Trophoblast cell (in vitro differentiated cells and primary cell): Measurements from ENCODE around the gene THY1.
"Not testable (repeated sequence)": the region's sequence is repeated elsewhere in the genome, so short reads cannot be mapped to it uniquely, and the experiment has no call there.

ENCODE experiments used
- DNase-seq, 2 donors: peaks; one replicate each; pipeline ENCODE4 v3.0.0-alpha.2; 2016
- H2AFZ ChIP-seq: 2 replicates; pipeline ENCODE4 v1.6.1; 2013; ENCODE audit warnings: low read length, moderate library complexity, mild to moderate bottlenecking; ENCODE audit not compliant: insufficient read depth, poor library complexity
- H2AK5ac ChIP-seq: 2 replicates; pipeline ENCODE4 v1.6.1; 2013; ENCODE audit warnings: mild to moderate bottlenecking, low read length
- H2BK120ac ChIP-seq: 2 replicates; pipeline ENCODE4 v1.6.1; 2013; ENCODE audit warnings: low read length, mild to moderate bottlenecking, moderate library complexity; ENCODE audit not compliant: insufficient read depth, poor library complexity
- H2BK12ac ChIP-seq: 2 replicates; pipeline ENCODE4 v1.6.1; 2013; ENCODE audit warnings: mild to moderate bottlenecking, low read length, moderate library complexity
- H2BK5ac ChIP-seq: 2 replicates; pipeline ENCODE4 v1.6.1; 2013; ENCODE audit warnings: low read length, low read depth, moderate library complexity, mild to moderate bottlenecking; ENCODE audit not compliant: poor library complexity
- H3K14ac ChIP-seq: 2 replicates; pipeline ENCODE4 v1.6.1; 2013; ENCODE audit warnings: mild to moderate bottlenecking, low read length
- H3K18ac ChIP-seq: 2 replicates; pipeline ENCODE4 v1.6.1; 2013; ENCODE audit warnings: mild to moderate bottlenecking, low read length
- H3K23ac ChIP-seq: 2 replicates; pipeline ENCODE4 v1.6.1; 2013; ENCODE audit warnings: low read length
- H3K27ac ChIP-seq: 2 replicates; pipeline ENCODE4 v1.5.1; 2013; ENCODE audit warnings: low read depth, mild to moderate bottlenecking, inconsistent platforms, low read length, moderate library complexity
- H3K27me3 ChIP-seq: 2 replicates; pipeline ENCODE4 v1.6.1; 2013; ENCODE audit warnings: inconsistent platforms, mild to moderate bottlenecking, low read length, moderate library complexity; ENCODE audit not compliant: insufficient read depth
- H3K36me3 ChIP-seq, 2 experiments: 1 replicate in 1 of 2; 2 replicates in 1 of 2; pipeline ENCODE4 v1.6.1; 2013; ENCODE audit warnings: low read length in 2 of 2, mild to moderate bottlenecking in 2 of 2, moderate library complexity in 1 of 2; ENCODE audit not compliant: insufficient read depth in 2 of 2, control insufficient read depth in 1 of 2
- H3K4ac ChIP-seq: 2 replicates; pipeline ENCODE4 v1.6.1; 2013; ENCODE audit warnings: low read depth, mild to moderate bottlenecking, low read length, moderate library complexity
- H3K4me1 ChIP-seq, 2 experiments: 1 replicate in 1 of 2; 2 replicates in 1 of 2; pipeline ENCODE4 v1.6.1; 2013; ENCODE audit warnings: low read length in 2 of 2, mild to moderate bottlenecking in 2 of 2, moderate library complexity in 1 of 2; ENCODE audit not compliant: insufficient read depth in 2 of 2, control insufficient read depth in 1 of 2
- H3K4me2 ChIP-seq: 2 replicates; pipeline ENCODE4 v1.6.1; 2013; ENCODE audit warnings: inconsistent platforms, mild to moderate bottlenecking, low read length, moderate library complexity
- H3K4me3 ChIP-seq: 2 replicates; pipeline ENCODE4 v1.5.1; 2013; ENCODE audit warnings: mild to moderate bottlenecking, low read depth, low read length, inconsistent platforms
- H3K79me1 ChIP-seq: one replicate; pipeline ENCODE4 v1.6.1; 2013; ENCODE audit warnings: low read length
- H3K79me2 ChIP-seq: 2 replicates; pipeline ENCODE4 v1.6.1; 2013; ENCODE audit warnings: low read length, mild to moderate bottlenecking; ENCODE audit not compliant: control insufficient read depth, insufficient read depth, poor library complexity
- H3K9ac ChIP-seq: 2 replicates; pipeline ENCODE4 v1.6.1; 2013; ENCODE audit warnings: mild to moderate bottlenecking, low read length
- H3K9me3 ChIP-seq: 2 replicates; pipeline ENCODE4 v1.6.1; 2013; ENCODE audit warnings: low read depth, mild to moderate bottlenecking, control low read depth, inconsistent platforms, low read length; ENCODE audit not compliant: insufficient read depth
- H4K12ac ChIP-seq: 2 replicates; pipeline ENCODE4 v1.6.1; 2013; ENCODE audit warnings: low read depth, mild to moderate bottlenecking, low read length, moderate library complexity
- H4K8ac ChIP-seq: 2 replicates; pipeline ENCODE4 v1.6.1; 2013; ENCODE audit warnings: low read depth, mild to moderate bottlenecking, low read length, moderate library complexity
- H4K91ac ChIP-seq: one replicate; pipeline ENCODE4 v1.6.1; 2013; ENCODE audit warnings: low read depth, mild to moderate bottlenecking, low read length, moderate library complexity
- WGBS: extraction: QIAGEN DNeasy Blood & Tissue Kit; methylation state at CpG from one replicate; pipeline ENCODE4 v1.1.7; 2013; ENCODE audit warnings: missing lambda C conversion rate; ENCODE audit not compliant: insufficient read length, insufficient coverage; ENCODE audit errors: extremely low coverage; 5-methylcytosine and 5-hydroxymethylcytosine counted together

The THY1 gene

DNA sequence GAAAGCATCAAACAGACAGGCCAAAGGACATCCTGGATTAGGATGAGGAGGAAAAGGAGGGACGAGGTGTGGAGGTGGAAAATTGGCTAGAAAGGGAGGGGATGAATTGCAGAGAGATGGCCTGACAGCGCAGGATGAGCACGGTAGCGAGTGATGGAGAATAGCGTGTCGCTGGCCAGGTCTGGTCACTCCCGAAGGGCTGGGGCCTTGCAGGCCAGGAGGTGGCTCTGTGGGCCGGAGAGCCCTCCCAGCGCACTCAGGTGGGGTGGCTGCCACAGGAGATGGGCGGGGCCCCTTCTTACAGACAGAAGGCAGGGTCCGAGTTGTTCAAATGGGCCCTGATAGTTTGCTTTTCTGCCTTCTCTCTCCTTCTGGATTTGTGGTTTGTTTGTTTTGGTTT, 37.1 kb upstream of the THY1 start:
- Histone ChIP-seq H3K4me1 (no peaks in the 10 kb centered on the region), H2BK12ac (no peak overlapping the region), H2BK120ac (no peak overlapping the region), H3K9me3 (no peaks in the 10 kb centered on the region), H3K27me3 (no peaks in the 10 kb centered on the region), H3K23ac (no peak overlapping the region), H4K91ac (no peak overlapping the region), H3K79me1 (no peaks in the 10 kb centered on the region), H3K14ac (no peak overlapping the region), H2BK5ac (no peak overlapping the region), H3K4me3 (no peak overlapping the region), H4K12ac (no peak overlapping the region), H3K9ac (no peak overlapping the region), H3K18ac (no peak overlapping the region), H3K36me3 (no peaks in the 10 kb centered on the region), H2AFZ (no peak overlapping the region), H3K4me2 (no peak overlapping the region), H2AK5ac (no peak overlapping the region), H3K79me2 (no peaks in the 10 kb centered on the region), H3K4ac (no peak overlapping the region), H4K8ac (no peak overlapping the region), H3K27ac (no peak overlapping the region)
- DNase-seq, result no peak
- WGBS, result no CpG with 5 or more reads among the region's 11 CpGs

GRCh38 chr11:119459293-119459976, 36.5 kb upstream of the THY1 start:
- no peak overlapping the region for H2BK12ac ChIP-seq
- no peak overlapping the region for H2BK120ac ChIP-seq
- H4K8ac ChIP-seq, result no peak overlapping the region
- H2AK5ac ChIP-seq, result no peak overlapping the region
- H4K12ac ChIP-seq, result no peak overlapping the region
- no peak overlapping the region for H3K9ac ChIP-seq
- H3K4me2 ChIP-seq, result no peak overlapping the region
- H3K79me1 ChIP-seq, result no peaks in the 10 kb centered on the region
- H3K9me3 ChIP-seq, result no peaks in the 10 kb centered on the region
- WGBS, result no CpG with 5 or more reads among the region's 8 CpGs
- no peak overlapping the region for H2AFZ ChIP-seq
- no peak overlapping the region for H3K23ac ChIP-seq
- no peak overlapping the region for H3K18ac ChIP-seq
- H3K27me3 ChIP-seq, result no peaks in the 10 kb centered on the region
- no peak overlapping the region for H4K91ac ChIP-seq
- H2BK5ac ChIP-seq, result no peak overlapping the region
- no peak overlapping the region for H3K4ac ChIP-seq
- H3K79me2 ChIP-seq, result no peaks in the 10 kb centered on the region
- H3K4me1 ChIP-seq, result no peaks in the 10 kb centered on the region
- H3K14ac ChIP-seq, result no peak overlapping the region
- no peaks in the 10 kb centered on the region for H3K36me3 ChIP-seq
- no peak for DNase-seq
- H3K4me3 ChIP-seq, result no peak overlapping the region
- no peak overlapping the region for H3K27ac ChIP-seq

DNA sequence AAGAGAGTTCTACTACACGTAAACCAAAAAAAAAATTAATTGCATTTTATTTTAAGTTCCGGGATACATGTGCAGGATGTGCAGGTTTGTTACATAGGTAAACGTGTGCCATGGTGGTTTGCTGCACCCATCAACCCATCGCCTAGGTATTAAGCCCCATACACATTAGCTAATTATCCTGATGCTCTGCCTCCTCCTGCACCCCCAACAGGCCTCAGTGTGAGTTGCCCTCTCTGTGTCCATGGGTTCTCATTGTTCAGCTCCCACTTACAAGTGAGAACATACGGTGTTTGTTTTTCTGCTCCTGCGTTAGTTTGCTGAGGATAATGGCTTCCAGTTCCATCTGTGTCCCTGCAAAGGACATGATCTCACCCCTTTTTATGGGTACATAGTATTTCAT, 32.7 kb upstream of the THY1 start:
- H2AFZ ChIP-seq, H4K12ac ChIP-seq, H3K9me3 ChIP-seq, H4K8ac ChIP-seq, H3K4me3 ChIP-seq, H2AK5ac ChIP-seq, H2BK5ac ChIP-seq, H4K91ac ChIP-seq, H2BK12ac ChIP-seq, H3K4ac ChIP-seq, H3K4me1 ChIP-seq, H3K14ac ChIP-seq, H3K79me1 ChIP-seq, H3K27ac ChIP-seq, DNase-seq, H3K9ac ChIP-seq, H3K27me3 ChIP-seq, H3K18ac ChIP-seq, H3K23ac ChIP-seq, H3K4me2 ChIP-seq, H3K79me2 ChIP-seq, H3K36me3 ChIP-seq, H2BK120ac ChIP-seq: not testable (repeated sequence)
- no CpG with 5 or more reads among the region's 6 CpGs for WGBS

DNA sequence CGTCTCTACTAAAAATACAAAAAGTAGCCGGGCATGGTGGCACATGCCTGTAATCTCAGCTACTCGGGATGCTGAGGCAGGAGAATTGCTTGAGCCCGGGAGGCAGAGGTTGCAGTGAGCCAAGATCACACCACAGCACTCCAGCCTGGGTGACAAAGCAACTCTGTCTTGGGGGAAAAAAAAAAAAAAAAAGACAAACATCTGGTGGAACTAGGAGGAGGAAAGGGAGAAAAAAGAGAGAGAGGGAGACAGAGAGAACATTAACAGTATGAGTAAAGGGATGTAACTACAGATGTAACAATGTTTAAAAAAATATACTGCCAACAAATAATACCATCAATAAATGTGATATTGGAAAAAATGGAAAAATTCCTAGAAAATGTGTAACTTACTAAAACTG, 32.3 kb upstream of the THY1 start:
- not testable (repeated sequence) for H2BK12ac ChIP-seq, H3K14ac ChIP-seq, H3K27ac ChIP-seq, H4K12ac ChIP-seq, H3K4ac ChIP-seq, H3K18ac ChIP-seq, H2BK5ac ChIP-seq, H4K91ac ChIP-seq, H3K4me1 ChIP-seq, H2BK120ac ChIP-seq, H3K9me3 ChIP-seq, H2AFZ ChIP-seq, DNase-seq, H3K4me2 ChIP-seq, H3K79me1 ChIP-seq, H3K79me2 ChIP-seq, H3K9ac ChIP-seq, H3K27me3 ChIP-seq, H4K8ac ChIP-seq, H3K4me3 ChIP-seq, H3K36me3 ChIP-seq, H3K23ac ChIP-seq, H2AK5ac ChIP-seq
- WGBS, result no CpG with 5 or more reads among the region's 4 CpGs
